AG08395 (cell line): Measurements from ENCODE around the gene PHF14.
A peak's percentile ranks its signal among the peaks of the same experiment; 100 is the strongest.
"Not testable (repeated sequence)": the region's sequence is repeated elsewhere in the genome, so short reads cannot be mapped to it uniquely, and the experiment has no call there.

Experiments used
- DNase-seq: peaks from one replicate; pipeline ENCODE4 v3.0.0; 2012; ENCODE audit warnings: mixed read lengths, low spot score

Gene PHF14

DNA sequence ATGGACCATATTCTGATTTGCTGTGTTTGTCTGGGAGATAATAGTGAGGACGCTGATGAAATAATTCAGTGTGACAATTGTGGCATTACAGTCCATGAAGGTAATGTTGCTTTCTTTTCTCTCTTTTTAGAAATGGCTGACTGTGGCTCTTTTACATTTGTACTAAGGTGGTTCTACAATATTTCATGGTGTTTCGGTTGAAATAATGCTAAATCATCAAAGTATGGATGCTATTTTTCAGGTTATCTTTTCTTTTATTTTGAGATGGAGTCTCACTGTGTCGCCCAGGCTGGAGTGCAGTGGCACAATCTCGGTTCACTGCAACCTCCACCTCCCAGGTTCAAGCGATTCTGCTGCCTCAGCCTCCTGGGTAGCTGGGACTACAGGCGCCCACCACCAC, 17.1 kb downstream of the PHF14 start:
- DNase-seq, result not testable (repeated sequence)

DNA sequence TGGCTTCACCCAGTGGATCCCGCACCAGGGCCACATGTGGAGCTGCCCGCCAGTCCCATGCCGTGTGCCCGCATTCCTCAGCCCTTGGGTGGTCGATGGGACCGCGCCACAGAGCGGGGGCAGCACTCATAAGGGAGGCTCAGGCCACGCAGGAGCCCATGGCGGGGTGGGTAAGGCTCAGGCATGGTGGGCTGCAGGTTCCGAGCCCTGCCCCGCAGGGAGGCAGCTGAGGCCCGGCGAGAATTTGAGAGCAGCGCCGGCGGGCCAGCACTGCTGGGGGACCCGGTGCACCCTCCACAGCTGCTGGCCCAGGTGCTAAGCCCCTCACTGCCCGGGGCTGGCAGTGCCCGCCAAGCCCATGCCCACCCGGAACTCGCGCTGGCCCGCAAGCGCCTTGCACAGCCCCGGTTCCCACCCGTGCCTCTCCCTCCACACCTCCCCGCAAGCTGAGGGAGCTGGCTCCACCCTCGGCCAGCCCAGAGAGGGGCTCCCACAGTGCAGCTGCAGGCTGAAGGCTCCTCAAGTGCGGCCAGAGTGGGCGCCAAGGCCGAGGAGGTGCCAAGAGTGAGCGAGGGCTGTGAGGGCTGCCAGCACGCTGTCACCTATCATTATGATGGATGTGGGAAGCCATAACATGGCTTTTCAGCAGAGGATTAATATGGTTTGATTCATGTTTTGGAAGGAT, 22.0 kb downstream of the PHF14 start:
- not testable (repeated sequence) for DNase-seq

DNA sequence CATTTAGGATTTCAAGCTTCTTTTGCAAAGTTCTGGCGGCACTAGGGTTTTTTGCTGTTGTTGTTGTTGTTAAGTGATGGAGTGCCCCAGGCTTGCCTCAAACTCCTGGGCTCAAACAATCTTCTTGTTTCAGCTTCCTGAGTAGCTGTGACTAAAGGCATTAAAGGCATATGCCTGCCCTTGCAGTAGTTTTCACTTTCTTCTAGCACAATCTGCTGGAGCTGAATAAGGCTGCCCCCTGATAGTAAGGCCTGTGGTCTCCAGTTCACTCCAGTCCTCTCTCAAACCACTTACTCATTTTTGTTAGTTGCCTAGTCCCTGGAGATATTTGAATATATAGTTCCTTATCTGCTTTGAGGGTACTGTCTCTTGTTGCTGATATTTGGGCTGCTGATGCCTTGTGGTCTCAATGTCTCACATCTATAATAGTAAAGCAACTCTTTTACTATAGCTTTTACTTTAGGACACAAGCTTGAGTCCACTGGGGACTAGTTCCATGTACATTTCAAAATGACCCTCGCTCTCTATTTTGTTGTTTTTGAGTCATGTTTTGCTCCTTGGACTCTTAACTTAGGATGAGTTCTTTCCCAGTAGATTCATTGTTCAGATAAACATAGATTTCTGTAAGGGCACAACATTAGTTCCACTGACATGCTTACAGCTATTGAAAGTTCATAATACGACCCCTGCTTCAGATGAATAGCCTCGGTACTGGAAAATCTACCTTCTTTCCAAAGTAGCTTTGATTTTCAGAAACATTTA, 25.5 kb downstream of the PHF14 start:
- no peak for DNase-seq

DNA sequence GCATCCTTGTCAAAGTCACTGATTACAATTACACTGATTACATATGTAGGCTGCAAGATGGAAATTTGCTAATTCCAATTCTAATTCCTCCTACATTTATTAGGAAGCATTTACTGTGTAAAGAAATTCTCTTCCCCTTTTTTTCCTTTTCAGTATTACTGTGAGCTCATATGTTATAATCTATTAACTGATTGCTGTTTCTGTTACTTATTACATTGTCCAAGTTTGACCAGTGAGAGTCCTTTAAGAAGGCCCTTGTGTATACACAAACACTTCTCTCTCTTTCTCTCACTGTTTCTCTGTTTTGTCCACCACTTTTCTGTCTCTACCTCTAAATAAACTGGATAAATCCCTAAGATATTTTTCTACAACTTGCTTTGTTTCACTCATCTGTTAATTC, 31.5 kb downstream of the PHF14 start:
- DNase-seq, result no peak

DNA sequence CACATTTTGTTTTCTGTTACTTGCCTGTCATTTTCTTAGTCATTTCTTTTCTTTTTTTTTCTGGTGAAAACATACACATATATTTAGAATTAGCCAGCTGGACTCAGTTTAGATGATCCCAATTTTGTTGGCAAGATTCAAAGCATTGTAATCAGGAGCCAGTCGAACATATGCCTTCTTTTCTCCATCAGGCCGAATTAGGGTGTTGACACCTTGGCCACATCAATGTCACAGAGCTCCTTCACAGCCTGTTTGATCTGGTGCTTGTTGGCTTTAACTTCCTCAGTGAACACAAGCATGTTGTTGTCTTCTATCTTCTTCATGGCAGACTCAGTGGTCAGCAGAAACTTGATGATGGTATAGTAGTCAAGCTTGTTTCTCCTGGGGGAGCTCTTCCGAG, 32.6 kb downstream of the PHF14 start:
- no peak for DNase-seq

DNA sequence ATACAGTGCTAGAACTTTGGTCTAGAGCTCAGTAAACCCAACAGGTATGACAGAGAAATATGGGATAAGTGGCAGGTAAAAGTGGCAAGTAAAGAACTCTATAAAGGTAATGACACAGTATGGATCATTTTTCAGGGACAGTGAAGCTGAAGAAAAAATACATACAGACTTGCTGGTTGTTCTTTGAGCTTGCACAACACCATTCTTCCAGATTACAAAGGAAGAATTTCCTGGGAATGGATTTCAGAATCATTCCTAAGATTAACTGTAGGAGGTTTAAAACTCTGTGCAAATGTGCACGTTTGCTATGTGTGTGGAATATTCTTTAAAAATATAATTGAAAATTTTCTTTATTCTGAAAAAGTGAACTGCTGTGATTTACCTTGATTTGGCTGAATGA, 36.0 kb downstream of the PHF14 start:
- no peak for DNase-seq

DNA sequence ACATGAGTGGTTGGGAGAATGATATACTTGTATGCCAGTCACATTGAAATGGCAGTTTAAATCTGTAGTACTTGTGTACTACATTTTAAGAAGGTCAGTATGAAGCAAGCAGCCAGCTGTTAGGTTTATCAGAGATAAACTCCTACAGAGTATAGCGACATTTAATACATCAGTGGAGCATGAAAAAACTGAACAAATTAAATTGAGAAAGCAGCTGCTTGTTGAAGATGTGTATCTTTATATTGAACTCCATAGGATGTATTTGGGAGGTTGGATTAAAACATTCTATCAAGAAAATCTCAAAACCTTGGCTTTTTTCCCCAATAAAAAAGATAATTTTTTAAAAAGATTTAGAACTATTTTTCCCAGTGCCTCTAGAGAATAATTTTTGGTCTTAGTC, 47.8 kb downstream of the PHF14 start:
- no peak for DNase-seq

DNA sequence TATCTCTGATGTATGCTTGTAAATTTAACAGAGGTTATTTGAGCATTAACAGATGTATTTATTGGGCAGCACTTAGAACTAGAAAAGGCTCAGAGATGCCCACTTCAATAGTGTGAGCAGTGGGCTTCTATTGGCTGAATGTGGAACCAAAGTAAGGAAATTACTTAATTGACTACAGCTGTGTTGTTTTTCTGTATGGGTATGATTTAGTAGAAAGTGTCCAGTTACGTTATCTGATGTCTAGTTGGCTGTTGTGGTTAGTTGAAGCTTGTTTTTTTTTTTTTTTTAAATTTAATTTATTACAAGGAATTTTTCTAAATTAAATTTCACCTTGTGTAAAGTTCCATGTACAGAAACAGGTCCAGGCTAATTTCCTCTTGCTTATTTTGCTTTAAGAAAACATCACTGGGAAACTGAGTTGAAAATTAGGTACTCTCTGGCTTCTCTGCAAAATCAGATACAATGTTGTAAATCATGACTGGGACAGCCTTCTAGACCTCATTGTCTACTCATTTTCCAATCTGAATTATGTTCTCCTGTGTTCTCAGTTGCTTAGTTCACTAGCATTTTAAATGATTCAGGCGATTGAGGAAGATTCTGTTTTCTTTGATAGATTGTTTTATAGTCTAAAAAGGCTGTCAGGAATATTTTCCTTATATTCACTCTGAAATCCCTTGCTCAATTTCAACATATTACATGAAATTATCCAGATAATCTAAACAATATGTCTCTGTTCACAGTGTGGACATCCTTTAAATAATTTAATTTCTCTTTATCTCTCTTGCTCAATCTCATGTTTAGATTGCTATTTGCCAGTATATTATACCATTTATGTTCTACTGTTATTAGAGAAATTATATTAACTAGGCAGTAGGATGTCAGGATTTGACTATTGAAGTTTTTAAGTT, 53.0 kb downstream of the PHF14 start:
- DNase-seq, result no peak

DNA sequence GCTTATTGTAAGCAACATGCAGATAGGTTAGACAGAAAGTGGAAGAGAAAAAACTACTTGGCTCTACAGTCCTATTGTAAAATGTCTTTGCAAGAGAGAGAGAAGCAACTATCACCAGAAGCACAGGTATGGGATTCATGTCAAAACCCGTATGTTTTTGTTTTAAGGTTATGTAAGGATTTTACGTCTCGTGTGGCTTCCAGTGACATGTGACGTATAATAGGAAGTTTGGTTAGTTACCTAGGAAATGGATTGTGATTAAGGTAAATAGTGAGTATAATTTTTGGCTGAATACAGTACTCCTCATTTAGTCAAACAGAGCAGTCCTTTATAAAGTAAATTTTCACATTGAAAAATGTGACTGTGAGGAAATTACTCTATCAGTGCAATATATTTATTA, 62.0 kb downstream of the PHF14 start:
- DNase-seq, result no peak

DNA sequence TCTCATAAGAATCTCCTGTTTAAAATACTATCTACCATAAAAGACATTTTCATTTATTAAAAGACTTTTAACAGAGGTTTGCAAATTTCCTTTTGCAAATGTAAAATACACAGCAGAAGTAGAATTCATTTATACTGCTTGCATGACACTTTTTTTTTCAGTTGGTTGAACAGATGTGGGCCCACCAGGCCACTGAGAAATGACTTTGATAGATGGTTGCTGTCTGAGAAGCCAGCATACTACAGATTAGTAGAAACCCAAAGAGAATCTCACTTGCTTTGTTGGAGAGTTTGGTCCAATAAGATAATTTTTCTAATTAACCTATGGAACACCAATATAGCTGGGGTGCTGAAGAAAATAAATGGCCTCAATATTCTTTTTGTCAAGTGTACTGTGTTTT, 66.3 kb downstream of the PHF14 start:
- DNase-seq, result no peak

DNA sequence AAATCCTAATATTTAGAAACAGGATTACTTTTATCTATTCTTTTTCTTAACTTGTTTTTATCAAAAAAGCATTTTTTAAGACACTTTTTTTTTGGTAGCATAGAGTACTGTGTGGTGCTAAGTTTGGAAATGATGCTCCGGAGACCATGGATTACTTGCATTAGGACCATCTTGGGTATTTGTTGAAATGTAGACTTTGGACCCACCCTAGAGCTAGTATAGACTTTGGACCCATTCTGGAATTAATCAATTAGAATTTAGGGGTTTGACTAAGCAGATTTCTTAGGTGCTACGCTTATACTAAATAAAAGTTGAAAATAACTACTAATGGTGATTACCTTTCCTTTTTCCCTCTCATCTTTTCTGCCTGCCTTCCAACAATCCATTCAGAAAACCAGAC, 80.4 kb downstream of the PHF14 start:
- DNase-seq, result no peak

DNA sequence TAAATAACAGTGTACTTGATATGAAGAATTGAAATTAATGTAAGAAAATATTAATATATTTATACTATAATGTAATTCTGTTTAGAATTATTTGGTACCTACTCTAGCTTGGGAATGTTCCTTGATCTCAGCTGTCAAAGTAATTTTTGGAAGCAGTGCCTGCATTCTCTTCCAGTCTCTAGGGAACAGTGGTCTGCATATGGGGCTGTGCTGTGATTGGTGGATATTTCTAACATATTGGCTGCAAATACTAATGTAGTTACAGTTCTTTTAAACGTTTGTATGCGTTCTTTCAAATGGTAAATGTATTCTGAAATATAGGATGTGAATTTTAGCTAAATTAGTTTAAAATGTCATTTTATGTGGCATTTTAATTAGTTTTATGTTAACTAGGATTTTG, 87.2 kb downstream of the PHF14 start:
- no peak for DNase-seq

DNA sequence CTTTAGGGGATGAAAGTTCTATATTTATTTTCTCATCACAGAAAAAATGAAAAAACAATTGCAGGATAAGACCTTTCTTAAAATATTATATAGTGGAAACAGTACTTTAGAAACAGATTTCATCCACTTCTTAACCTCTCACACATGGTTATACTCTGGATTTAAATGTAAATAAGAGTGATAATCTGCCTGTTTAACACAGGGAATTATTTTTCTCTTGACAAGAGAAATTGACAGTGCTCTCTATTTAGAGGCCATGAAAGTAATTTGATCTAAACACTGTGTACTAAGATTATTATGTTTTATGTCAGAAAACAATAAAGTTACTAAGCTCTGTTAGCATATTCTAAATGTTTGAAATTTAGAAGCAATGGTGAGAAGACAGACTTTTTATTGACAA, 88.4 kb downstream of the PHF14 start:
- DNase-seq, result no peak

DNA sequence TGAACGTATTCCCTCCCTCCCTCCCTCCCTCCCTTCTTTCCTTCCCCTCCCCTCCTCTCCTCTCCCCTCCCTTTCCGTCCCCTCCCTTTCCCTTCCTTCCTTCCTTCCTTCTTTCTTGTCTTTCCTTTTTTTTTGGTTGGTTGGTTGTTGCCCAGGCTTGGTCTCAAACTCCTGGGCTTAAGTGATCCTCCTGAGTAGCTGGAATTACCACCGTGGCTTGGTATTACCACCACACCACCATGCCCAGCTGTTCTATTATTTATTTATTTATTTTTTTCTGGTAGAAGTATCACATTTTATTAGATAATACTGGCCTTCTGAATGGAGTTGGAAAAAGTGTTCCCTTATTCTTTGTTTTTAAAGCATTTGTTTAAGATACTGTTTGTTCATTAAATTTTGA, 95.9 kb downstream of the PHF14 start:
- no peak for DNase-seq

DNA sequence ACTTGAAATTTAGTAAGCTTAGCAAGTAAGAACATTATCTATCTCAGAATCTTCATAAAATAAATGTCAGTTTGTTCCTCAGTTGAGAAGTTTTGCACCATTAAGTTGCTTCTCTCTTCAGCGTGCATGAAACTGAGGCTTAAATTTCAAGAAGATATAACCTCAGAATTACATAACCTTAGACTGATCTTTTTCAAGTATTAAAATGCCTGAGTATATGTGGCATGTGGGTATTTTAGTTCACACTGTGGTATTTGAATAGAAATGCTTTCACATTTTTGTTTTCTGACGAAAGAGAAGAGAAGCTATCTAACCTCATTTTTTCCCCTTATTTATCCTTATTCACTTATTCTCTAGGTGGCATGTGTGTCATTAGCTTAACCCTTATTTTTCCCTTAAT, 104.1 kb downstream of the PHF14 start:
- DNase-seq, result no peak

DNA sequence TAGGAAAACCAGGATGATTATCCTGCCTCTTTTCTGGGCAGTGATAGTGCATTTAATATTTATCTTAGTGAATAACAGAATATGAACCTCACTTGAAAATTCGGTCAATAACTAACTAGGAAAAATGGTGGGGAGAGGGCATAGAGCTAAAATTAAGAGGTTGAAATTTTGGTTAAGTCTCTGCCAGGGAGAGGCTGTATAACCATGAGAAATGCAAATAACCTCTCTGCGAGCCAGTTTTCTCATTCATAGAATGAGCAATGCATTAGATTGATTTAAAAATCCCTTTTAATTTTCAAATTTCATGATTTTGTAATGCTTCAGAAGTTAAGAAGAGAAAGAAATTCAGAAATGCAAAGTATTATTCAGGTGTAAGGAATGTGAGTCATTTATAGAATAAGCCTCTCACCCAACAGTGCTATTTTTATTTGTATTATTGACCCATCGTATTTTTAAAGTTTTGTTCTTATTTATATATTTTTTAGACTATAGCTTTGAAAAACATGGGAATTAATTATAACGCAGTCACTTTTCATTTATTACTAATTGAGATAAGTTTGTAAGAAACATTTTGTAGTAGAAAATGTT, 104.7 kb downstream of the PHF14 start:
- no peak for DNase-seq

DNA sequence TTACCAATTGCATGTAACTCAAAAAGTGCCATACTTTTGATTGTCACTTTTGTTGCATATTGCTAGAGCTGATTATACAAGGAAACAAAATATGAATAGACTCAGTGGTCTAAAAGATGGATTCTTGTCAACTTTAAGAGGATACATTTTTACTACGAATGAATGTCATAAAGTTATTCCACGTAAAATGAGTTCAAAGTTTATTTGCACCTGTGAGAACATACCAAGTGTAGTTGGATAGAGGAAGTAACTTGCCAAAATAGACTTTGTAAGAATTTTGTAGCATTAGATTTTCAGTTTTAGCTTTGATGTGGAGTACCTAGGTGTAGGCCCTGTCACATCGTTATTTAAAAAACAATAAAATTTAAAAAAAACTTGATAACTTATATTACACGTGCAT, 106.2 kb downstream of the PHF14 start:
- DNase-seq, result no peak

DNA sequence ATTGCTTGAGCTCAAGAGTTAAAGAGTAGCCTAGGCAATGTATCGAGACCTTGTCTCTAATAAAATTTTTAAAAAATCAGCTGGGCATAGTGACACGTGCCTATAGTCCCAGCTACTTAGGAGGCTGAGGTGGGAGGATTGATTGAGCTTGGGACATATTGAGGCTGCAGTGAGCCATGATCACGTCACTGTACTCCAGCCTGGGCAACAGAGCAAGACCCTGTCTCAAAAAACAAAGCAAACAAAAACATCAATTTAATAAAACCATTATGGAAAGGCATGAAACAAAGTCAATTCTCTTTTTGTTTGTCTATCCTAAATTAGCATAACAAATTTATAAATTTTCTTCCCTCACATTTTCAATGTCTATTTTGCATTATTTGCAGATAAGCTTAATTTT, 108.4 kb downstream of the PHF14 start:
- DNase-seq, result no peak

DNA sequence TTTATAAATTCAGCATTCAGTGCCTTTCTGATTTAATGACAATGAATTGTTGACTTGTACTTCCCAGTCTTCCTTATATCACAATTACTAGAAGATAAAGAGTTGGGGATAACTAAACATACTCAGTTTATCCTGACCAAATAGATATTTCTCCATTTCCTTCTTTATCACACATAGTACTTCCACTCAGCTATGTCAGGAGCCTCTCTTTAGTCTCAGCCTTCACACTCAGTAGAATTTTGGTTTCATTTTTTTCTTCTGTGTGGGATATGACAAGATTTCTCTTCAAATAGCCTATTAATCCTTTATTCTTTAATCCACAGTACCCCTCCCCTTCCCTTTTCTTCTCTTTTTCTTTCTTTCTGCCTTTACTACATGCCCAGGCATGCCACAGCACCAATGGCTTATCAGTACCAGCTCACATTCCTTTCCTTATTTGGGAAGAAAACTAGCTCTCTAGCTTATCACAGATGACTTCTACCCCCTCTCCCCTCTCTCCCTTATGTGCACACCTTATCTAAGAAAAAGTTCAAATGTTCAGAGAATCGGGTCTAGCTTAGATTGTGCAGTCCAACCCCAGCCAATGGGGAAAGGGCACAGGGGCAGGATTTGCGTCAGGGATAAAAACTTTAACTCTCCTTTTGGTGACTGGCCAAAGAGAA, 109.0 kb downstream of the PHF14 start:
- DNase-seq, result peak; percentile 3

DNA sequence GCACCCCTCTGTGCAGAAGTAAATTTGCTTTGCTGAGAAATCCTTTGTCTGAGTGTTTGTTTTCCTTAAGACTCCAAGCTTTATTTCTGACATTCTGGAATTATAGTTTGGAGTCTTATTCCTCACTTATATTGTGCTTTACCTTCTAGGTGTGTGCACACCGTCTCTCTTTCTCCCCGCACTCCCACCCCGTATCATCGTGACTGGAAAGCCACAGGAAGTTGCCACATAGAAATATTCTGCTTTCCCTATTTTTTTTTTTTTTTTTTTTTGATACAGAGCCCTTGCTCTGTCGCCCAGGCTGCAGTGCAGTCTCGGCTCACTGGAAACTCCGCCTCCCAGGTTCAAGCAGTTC, 109.5 kb downstream of the PHF14 start:
- DNase-seq, result no peak

DNA sequence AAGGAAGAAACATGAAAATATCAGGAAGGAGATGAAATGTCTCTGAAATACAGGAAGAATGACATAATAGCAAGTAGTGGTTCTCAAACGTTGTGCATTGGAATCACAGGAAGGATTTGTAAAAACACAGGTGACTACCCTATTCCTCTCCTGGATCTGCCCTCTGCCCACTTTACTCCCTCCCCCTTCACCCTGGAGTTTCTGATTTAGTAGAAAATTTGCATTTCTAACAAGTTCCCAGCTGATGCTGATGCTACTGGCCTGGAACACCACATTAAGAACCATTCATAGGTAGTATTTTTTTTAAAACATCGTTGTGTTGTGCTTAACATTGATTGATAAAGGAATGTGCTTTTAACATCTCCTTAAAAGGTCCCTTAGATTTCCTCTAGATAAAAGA, 130.9 kb downstream of the PHF14 start:
- DNase-seq, result no peak

DNA sequence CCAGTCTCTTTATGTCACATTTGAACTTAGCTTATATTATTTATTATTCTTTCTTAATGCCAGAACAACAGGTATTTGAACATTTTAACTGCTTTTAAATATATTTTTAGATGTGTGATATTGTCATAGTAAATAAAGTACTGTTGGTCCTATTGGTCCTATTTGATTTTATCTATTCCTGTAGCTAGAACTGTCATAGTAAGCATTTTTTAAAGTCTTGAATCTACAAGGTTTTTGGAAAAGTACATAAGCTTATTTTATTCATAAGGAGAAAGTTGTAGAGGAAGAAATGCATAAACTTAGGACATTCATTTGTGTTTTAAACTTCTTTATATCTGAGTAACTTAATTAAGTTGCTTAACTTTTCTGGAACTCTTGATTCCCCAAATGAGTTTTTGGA, 136.0 kb downstream of the PHF14 start:
- DNase-seq, result no peak
